K562 (cell line): Measurements from ENCODE around the gene TAL1. TPM values are rescaled to one million over a fixed set of nuclear protein-coding genes. Genes with fewer than 3 reads are reported as not detected.

ENCODE experiments used
- ADNP ChIP-seq: fragments of 200-800 bp; sonication (Bioruptor generic); IDR thresholded peaks from 2 replicates; pipeline ENCODE4 v1.6.1; 2016; ENCODE audit warnings: missing genetic modification characterization, missing compliant biosample characterization
- ASH1L ChIP-seq: fragments of 450-650 bp; IDR thresholded peaks from 2 replicates; pipeline ENCODE4 v1.6.1; 2018; ENCODE audit warnings: borderline replicate concordance, mild to moderate bottlenecking, low read depth; ENCODE audit not compliant: partially characterized antibody
- BCOR ChIP-seq: fragments of 450-650 bp; IDR thresholded peaks from 2 replicates; pipeline ENCODE4 v1.6.1; 2016
- BRD9 ChIP-seq: fragments of 450-650 bp; IDR thresholded peaks from 2 replicates; pipeline ENCODE4 v1.6.1; 2018; ENCODE audit warnings: low read depth; ENCODE audit not compliant: partially characterized antibody
- CBFA2T2 ChIP-seq: fragments of 450-650 bp; conservative IDR thresholded peaks from 2 replicates; pipeline ENCODE4 v1.6.1; 2017; ENCODE audit warnings: mild to moderate bottlenecking
- CBFA2T3 ChIP-seq: fragments of 450-650 bp; IDR thresholded peaks from 2 replicates; pipeline ENCODE4 v1.6.1; 2017
- EHMT2 ChIP-seq: fragments of 450-650 bp; IDR thresholded peaks from 2 replicates; pipeline ENCODE4 v1.6.1; 2018; ENCODE audit warnings: antibody characterized with exemption
- FOSL1 ChIP-seq: fragments of 200-800 bp; sonication (Bioruptor generic); conservative IDR thresholded peaks from 2 replicates; pipeline ENCODE4 v1.6.1; 2016; ENCODE audit warnings: missing genetic modification characterization, missing compliant biosample characterization
- GATA2 ChIP-seq: sonication (generic); formaldehyde crosslinking; IDR thresholded peaks from 2 replicates; pipeline ENCODE4 v1.4.0; 2020; ENCODE audit warnings: mild to moderate bottlenecking, missing genetic modification reagents
- GTF2B ChIP-seq: IDR thresholded peaks from 2 replicates; pipeline ENCODE4 v1.6.1; 2011; ENCODE audit not compliant: insufficient read length; ENCODE audit errors: extremely low read depth
- HEY1 ChIP-seq: fragments of 250-450 bp; sonication (Bioruptor Pico); IDR thresholded peaks from 2 replicates; pipeline ENCODE4 v1.5.0; 2020; ENCODE audit warnings: mild to moderate bottlenecking, moderate library complexity, borderline replicate concordance
- KDM4B ChIP-seq, 2 experiments: fragments of 450-650 bp in 1 of 2; sonication (generic) in 1 of 2; IDR thresholded peaks; 2 replicates each; pipeline ENCODE4 v1.6.1; 2016 to 2017; ENCODE audit warnings: borderline replicate concordance in 2 of 2, antibody characterized with exemption in 1 of 2, low read depth in 1 of 2, mild to moderate bottlenecking in 1 of 2
- NCOA6 ChIP-seq: fragments of 450-650 bp; IDR thresholded peaks from 2 replicates; pipeline ENCODE4 v1.6.1; 2017; ENCODE audit warnings: mild to moderate bottlenecking
- NFATC3 ChIP-seq: fragments of 450-650 bp; IDR thresholded peaks from 2 replicates; pipeline ENCODE4 v1.6.1; 2017; ENCODE audit warnings: mild to moderate bottlenecking
- NFE2 ChIP-seq: IDR thresholded peaks from 2 replicates; pipeline ENCODE4 v1.6.1; 2014; ENCODE audit warnings: antibody characterized with exemption, low read depth
- NR2C1 ChIP-seq, 2 experiments: fragments of 450-650 bp; IDR thresholded peaks; 2 replicates each; pipeline ENCODE4 v1.6.1; 2017; ENCODE audit warnings: mild to moderate bottlenecking in 2 of 2, antibody characterized with exemption in 1 of 2, inconsistent platforms in 1 of 2, missing compliant biosample characterization in 1 of 2, missing genetic modification characterization in 1 of 2
- PHTF2 ChIP-seq: fragments of 250-450 bp; sonication (Bioruptor Pico); IDR thresholded peaks from 2 replicates; pipeline ENCODE4 v1.5.0; 2021; ENCODE audit warnings: mild to moderate bottlenecking
- POLR2AphosphoS2 ChIP-seq: IDR thresholded peaks from 2 replicates; pipeline ENCODE4 v1.6.1; 2012; ENCODE audit warnings: low read length, improper control_type of control experiment
- PTBP1 ChIP-seq: fragments of 200-400 bp; formaldehyde crosslinking; IDR thresholded peaks from 2 replicates; pipeline ENCODE4 v1.6.1; 2017; ENCODE audit warnings: low read depth, low read length
- RAD21 ChIP-seq, 2 experiments: fragments of 250-450 bp in 1 of 2; fragments of 450-650 bp in 1 of 2; sonication (Bioruptor Pico) in 1 of 2; formaldehyde crosslinking in 1 of 2; IDR thresholded peaks in 1 of 2; conservative IDR thresholded peaks in 1 of 2; 2 replicates each; pipeline versions ENCODE4 v1.4.0 to v1.8.0; 2020 to 2022; ENCODE audit warnings: mild to moderate bottlenecking in 2 of 2, moderate library complexity in 1 of 2
- RUNX1 ChIP-seq: sonication (generic); IDR thresholded peaks from 2 replicates; pipeline ENCODE4 v1.6.1; 2016; ENCODE audit warnings: antibody characterized with exemption, low read depth
- SMARCA4 ChIP-seq: fragments of 450-650 bp; IDR thresholded peaks from 2 replicates; pipeline ENCODE4 v1.6.1; 2016
- SRSF3 ChIP-seq: fragments of 200-400 bp; formaldehyde crosslinking; IDR thresholded peaks from 2 replicates; pipeline ENCODE4 v1.6.1; 2016; ENCODE audit warnings: mild to moderate bottlenecking, low read length, moderate library complexity; ENCODE audit not compliant: insufficient read depth
- TAF9B ChIP-seq: fragments of 450-650 bp; IDR thresholded peaks from 2 replicates; pipeline ENCODE4 v1.6.1; 2018; ENCODE audit warnings: mild to moderate bottlenecking; ENCODE audit not compliant: partially characterized antibody
- TFAM ChIP-seq: fragments of 250-450 bp; sonication (Bioruptor Pico); conservative IDR thresholded peaks from 2 replicates; pipeline ENCODE4 v1.5.0; 2021; ENCODE audit warnings: mild to moderate bottlenecking, moderate library complexity
- XRCC3 ChIP-seq: fragments of 450-650 bp; IDR thresholded peaks from 2 replicates; pipeline ENCODE4 v1.6.1; 2017; ENCODE audit warnings: mild to moderate bottlenecking, moderate library complexity
- YBX1 ChIP-seq: fragments of 450-650 bp; IDR thresholded peaks from 2 replicates; pipeline ENCODE4 v1.7.1; 2016; ENCODE audit warnings: mild to moderate bottlenecking
- ZNF124 ChIP-seq: sonication (generic); formaldehyde crosslinking; IDR thresholded peaks from 2 replicates; pipeline ENCODE4 v1.8.1; 2022; ENCODE audit warnings: missing genetic modification reagents
- ZNF143 ChIP-seq: sonication (generic); formaldehyde crosslinking; IDR thresholded peaks from 2 replicates; pipeline ENCODE4 v1.9.0; 2022; ENCODE audit warnings: mild to moderate bottlenecking, missing genetic modification reagents
- ZNF197 ChIP-seq: fragments of 200-800 bp; sonication (Bioruptor generic); IDR thresholded peaks from 2 replicates; pipeline ENCODE4 v1.6.1; 2016; ENCODE audit warnings: low read depth, missing genetic modification characterization, missing compliant biosample characterization
- ZNF280A ChIP-seq: fragments of 450-650 bp; IDR thresholded peaks from 2 replicates; pipeline ENCODE4 v1.6.1; 2018; ENCODE audit warnings: mild to moderate bottlenecking, low read depth; ENCODE audit not compliant: partially characterized antibody
- polyA plus RNA-seq, 8 experiments: library from polyadenylated mRNA; depleted of rRNA in 4 of 8; stranded (reverse) in 5 of 8; unstranded in 3 of 8; fragments of >200 nt; fragmentation: Nextera tagmentation in 2 of 8; fragmentation: Illumina TruSeq in 1 of 8; extraction: Ambion mirVana in 2 of 8; extraction: Trizol in 1 of 8; gene quantifications; 2 replicates each; pipeline versions ENCODE4 v1.2.1 to v1.2.3, GENCODE V29; 2011 to 2014; ENCODE audit warnings: inconsistent platforms in 1 of 8, missing spikeins in 1 of 8
- total RNA-seq, 7 experiments: library from RNA; depleted of rRNA in 6 of 7; stranded (reverse); fragments of >200 nt in 6 of 7; fragmentation: Illumina TruSeq in 2 of 7; extraction: Trizol in 2 of 7; gene quantifications; 2 replicates each; pipeline versions ENCODE4 v1.2.1 to v1.2.3, GENCODE V29; 2011 to 2021; ENCODE audit warnings: low replicate concordance in 1 of 7

Gene TAL1
- total and polyA plus RNA-seq, 9 of the 15 experiments (the other 6 are each of a cell fraction or from before 2014, with no cell fraction given) = 18.5 to 106 (median 59.7) TPM

DNA sequence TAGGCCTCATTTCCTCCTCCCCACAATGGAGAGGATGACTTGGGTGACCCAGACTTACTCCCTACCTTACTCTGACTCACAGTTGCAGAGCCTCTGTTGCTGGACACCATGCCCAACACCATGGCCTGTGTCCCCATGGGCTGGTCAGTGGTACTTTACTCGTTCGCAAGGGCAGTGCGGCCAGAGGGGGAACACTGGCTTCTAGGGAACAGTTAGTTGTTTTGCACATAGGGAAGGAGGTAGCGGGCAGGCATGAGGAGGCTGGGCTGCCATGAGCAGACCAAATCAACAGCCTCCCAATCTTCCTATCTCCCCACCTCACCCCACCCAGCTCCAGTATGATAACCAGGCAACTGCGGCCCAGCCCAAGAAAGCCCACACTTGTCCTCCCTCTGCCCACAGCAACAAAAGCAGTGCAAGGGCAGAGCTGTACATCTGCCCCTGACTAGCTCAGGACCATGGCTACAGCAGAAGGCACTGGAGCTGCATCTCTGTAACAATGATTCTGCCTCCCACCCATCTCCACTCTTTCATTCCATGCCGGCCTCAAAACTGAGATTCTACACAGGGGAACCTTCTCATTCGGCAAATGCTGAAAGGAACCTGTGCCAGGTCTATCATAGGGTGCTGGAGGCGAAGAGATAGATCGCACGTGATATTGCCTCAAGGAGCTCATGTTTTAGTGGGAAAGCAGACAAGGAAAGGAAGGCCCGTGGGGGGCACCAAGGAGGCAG is 18.6 kb downstream of the TAL1 start (continued):
- no peak for TF ChIP-seq ASH1L
- no peak for TF ChIP-seq SRSF3
- peak; percentile 29; the same call in 1 of the 2 replicates for TF ChIP-seq POLR2AphosphoS2
- no peak for TF ChIP-seq NFE2
- TF ChIP-seq HEY1 (CRISPR knock-in tag) = no peak
- TF ChIP-seq BRD9 = no peak
- no peak for TF ChIP-seq NR2C1 (IDR thresholded peaks at IDR 0.05)
- TF ChIP-seq NR2C1 (tag; IDR thresholded peaks at IDR 0.05) = 0 out of 2 replicates have a peak, but pooled peaks have one; percentile 8
- TF ChIP-seq TAF9B = no peak
- TF ChIP-seq RUNX1 = no peak
- no peak; the same call in 1 of the 2 replicates for TF ChIP-seq EHMT2
- TF ChIP-seq PTBP1 = 0 out of 2 replicates have a peak, but pooled peaks have one; percentile 15
- TF ChIP-seq GATA2 (CRISPR knock-in tag) = no peak
- peak; percentile 29; the same call in 1 of the 2 replicates for TF ChIP-seq SMARCA4
- no peak for TF ChIP-seq XRCC3
- TF ChIP-seq ZNF124 (CRISPR knock-in tag) = no peak
- no peak for TF ChIP-seq ZNF197 (CRISPR knock-in tag)
- TF ChIP-seq CBFA2T2 = peak; percentile 58
- no peak for TF ChIP-seq ADNP (tag)
- TF ChIP-seq TFAM (CRISPR knock-in tag) = no peak
- TF ChIP-seq ZNF143 = no peak
- no peak for TF ChIP-seq BCOR
- TF ChIP-seq NFATC3 = no peak
- TF ChIP-seq PHTF2 (CRISPR knock-in tag) = no peak
- no peak for TF ChIP-seq GTF2B
- TF ChIP-seq NCOA6 = no peak
- TF ChIP-seq CBFA2T3 = peak; percentile 80
- peak; percentile 53; the same call in 1 of the 2 replicates for TF ChIP-seq FOSL1
- TF ChIP-seq YBX1 = no peak
- TF ChIP-seq KDM4B (IDR thresholded peaks at IDR 0.05; ENCODE audit: borderline replicate concordance in 2 of 2, low read depth in 1 of 2) = 0 out of 4 replicates have a peak, but pooled peaks of 1 of the 2 experiments have one; percentile 56
- no peak for TF ChIP-seq ZNF280A
- TF ChIP-seq RAD21 (CRISPR knock-in tag; conservative IDR thresholded peaks at IDR 0.05 in 1 of 2, IDR thresholded peaks at IDR 0.05 in 1 of 2) = no peak
